Coronary artery (tissue), 2 donors: ENCODE measurements around the gene CKM.

Source experiments
- DNase-seq: peaks from one replicate; pipeline ENCODE4 v3.0.0-alpha.2; 2017; ENCODE audit warnings: low spot score
- H3K27ac ChIP-seq, 2 donors: fragments of 200-600 bp; sonication (generic); one replicate each; pipeline ENCODE4 v1.5.1; 2016 to 2019
- H3K4me3 ChIP-seq: fragments of 200-600 bp; sonication (generic); 2 replicates; pipeline ENCODE4 v1.5.1; 2016; ENCODE audit warnings: mild to moderate bottlenecking, moderate library complexity
- CTCF ChIP-seq: fragments of 200-600 bp; sonication (generic); IDR thresholded peaks from one replicate; pipeline ENCODE4 v1.5.1; 2019; ENCODE audit warnings: antibody characterized with exemption

CKM gene

GRCh38 chr19:45349430-45349941, 26.8 kb upstream of the CKM start:
- H3K27ac ChIP-seq: no peak overlapping the region
- DNase-seq: no peak

GRCh38 chr19:45349126-45349415, 26.4 kb upstream of the CKM start:
- no peak for TF ChIP-seq CTCF
- H3K4me3 ChIP-seq: no peak overlapping the region
- H3K27ac ChIP-seq: no peak overlapping the region
- no peak for DNase-seq

More at GRCh38 chr19:45349430-45349941, 26.8 kb upstream of the CKM start:
- no peak for TF ChIP-seq CTCF
- no peak overlapping the region for H3K4me3 ChIP-seq

GRCh38 chr19:45348367-45349125, 25.9 kb upstream of the CKM start:
- H3K27ac ChIP-seq: no peak overlapping the region
- no peak overlapping the region for H3K4me3 ChIP-seq
- TF ChIP-seq CTCF: no peak
- no peak for DNase-seq

- Histone ChIP-seq H3K27ac (no peak overlapping the region), H3K4me3 (no peak overlapping the region)
- DNase-seq: no peak
- TF ChIP-seq CTCF: no peak
These were observed 25.1 kb upstream of the CKM start for GRCh38 chr19:45347570-45348366.

- no peak overlapping the region for H3K27ac ChIP-seq
- DNase-seq: no peak
- H3K4me3 ChIP-seq: no peak overlapping the region
- no peak for TF ChIP-seq CTCF
These were observed 23.8 kb upstream of the CKM start for GRCh38 chr19:45346449-45346848.

- no peak overlapping the region for H3K27ac ChIP-seq
- no peak for TF ChIP-seq CTCF
- no peak overlapping the region for H3K4me3 ChIP-seq
- no peak for DNase-seq
These were observed 22.8 kb upstream of the CKM start for GRCh38 chr19:45345506-45345860.
